CD4-positive, alpha-beta T cell (primary cell): ENCODE measurements around the gene SNCAIP. TPM values are rescaled to one million over a fixed set of nuclear protein-coding genes. Genes with fewer than 3 reads are reported as not detected.

Experiments used
- ATAC-seq: fragments of 200-7000 bp; cut with Tn5 transposase; one replicate; pipeline ENCODE4 v1.10.0; 2022; ENCODE audit warnings: mild to moderate bottlenecking; ENCODE audit not compliant: poor library complexity
- CTCF ChIA-PET: fragments of 350-600 bp; sonication (Branson Sonifier 250); formaldehyde crosslinking; loops from one replicate; lab custom pipeline; 2021; ENCODE audit warnings: antibody characterized with exemption, inconsistent platforms; lab: Charles Lee
- POLR2A ChIA-PET: fragments of 350-600 bp; sonication (Branson Sonifier 250); formaldehyde crosslinking; loops from one replicate; lab custom pipeline; 2021; ENCODE audit warnings: antibody characterized with exemption, inconsistent platforms; lab: Charles Lee
- DNase-seq, 14 experiments: peaks; one replicate each; pipeline ENCODE4 v3.0.0-alpha.2; 2013 to 2020; ENCODE audit warnings: mixed read lengths in 2 of 14
- H3K27ac ChIP-seq, 2 donors: one replicate each; pipeline versions ENCODE4 v1.5.1 to v1.7.0; 2013; ENCODE audit warnings: low read length in 2 of 2, low read depth in 1 of 2, mild to moderate bottlenecking in 1 of 2
- H3K27me3 ChIP-seq, 2 experiments: 1 replicate in 1 of 2; 2 replicates in 1 of 2; pipeline versions ENCODE4 v1.6.1 to v1.7.0; 2013; ENCODE audit warnings: low read length in 2 of 2, control low read depth in 1 of 2, mild to moderate bottlenecking in 1 of 2, moderate library complexity in 1 of 2; ENCODE audit not compliant: insufficient read depth in 2 of 2, control insufficient read depth in 1 of 2
- H3K36me3 ChIP-seq: one replicate; pipeline ENCODE4 v1.6.1; 2013; ENCODE audit warnings: low read length, control low read depth; ENCODE audit not compliant: insufficient read depth
- H3K4me1 ChIP-seq: one replicate; pipeline ENCODE4 v1.6.1; 2013; ENCODE audit warnings: low read length, control low read depth; ENCODE audit not compliant: insufficient read depth
- H3K4me3 ChIP-seq: one replicate; pipeline ENCODE4 v1.5.1; 2013; ENCODE audit warnings: mild to moderate bottlenecking, low read length, moderate library complexity
- H3K9me3 ChIP-seq, 2 experiments: 1 replicate in 1 of 2; 2 replicates in 1 of 2; pipeline versions ENCODE4 v1.6.1 to v1.7.0; 2013; ENCODE audit warnings: low read length in 2 of 2, mild to moderate bottlenecking in 2 of 2, control low read depth in 1 of 2, moderate library complexity in 1 of 2; ENCODE audit not compliant: control insufficient read depth in 1 of 2, insufficient read depth in 1 of 2
- H3K27ac Mint-ChIP-seq: one replicate; pipeline ENCODE4 v1.8.0; 2020; ENCODE audit warnings: mixed read lengths
- H3K27me3 Mint-ChIP-seq: one replicate; pipeline ENCODE4 v1.8.0; 2021; ENCODE audit warnings: mixed read lengths
- H3K36me3 Mint-ChIP-seq: one replicate; pipeline ENCODE4 v1.8.0; 2021; ENCODE audit warnings: low read depth, mixed read lengths
- H3K4me1 Mint-ChIP-seq: one replicate; pipeline ENCODE4 v1.8.0; 2021; ENCODE audit warnings: low read depth, mixed read lengths
- H3K4me3 Mint-ChIP-seq: one replicate; pipeline ENCODE4 v1.8.0; 2020; ENCODE audit warnings: mild to moderate bottlenecking, mixed read lengths
- H3K9me3 Mint-ChIP-seq: one replicate; pipeline ENCODE4 v1.8.0; 2020; ENCODE audit warnings: mixed read lengths
- CTCF ChIP-seq: fragments of 200-600 bp; IDR thresholded peaks from one replicate; pipeline ENCODE4 v1.8.0; 2022; ENCODE audit warnings: antibody characterized with exemption, mild to moderate bottlenecking
- intact Hi-C, 2 experiments: fragments of 100-400 bp; cut with DNase I in 1 of 2; cut with micrococcal nuclease in 1 of 2; formaldehyde crosslinking; loops; one replicate each; pipeline versions ENCODE4 v1.15.1 to v1.9.0; 2023 to 2025; cut with DNase I, micrococcal nuclease
- total RNA-seq, 174 experiments: library from RNA in 2 of 174; stranded (reverse) in 2 of 174; gene quantifications; one replicate each; pipeline ENCODE4 v1.2.3 and lab custom pipeline; 2021 to 2026

SNCAIP gene
- total RNA-seq, 2 experiments from 2014 or later = not detected

- no peak for TF ChIP-seq CTCF
- DNase-seq = no peak
- no peaks in the 10 kb centered on the region for H3K9me3 Mint-ChIP-seq
- Histone ChIP-seq H3K27ac (no peak overlapping the region), H3K36me3 (no peaks in the 10 kb centered on the region), H3K9me3 (no peaks in the 10 kb centered on the region), H3K4me3 (no peak overlapping the region), H3K4me1 (no peaks in the 10 kb centered on the region), H3K27me3 (no peaks in the 10 kb centered on the region)
- H3K4me3 Mint-ChIP-seq = no peak overlapping the region
- no peaks in the 10 kb centered on the region for H3K4me1 Mint-ChIP-seq
- no peak for ATAC-seq
- ChIA-PET POLR2A (no interaction called here), CTCF (no interaction called here)
- H3K36me3 Mint-ChIP-seq = no peaks in the 10 kb centered on the region
- H3K27me3 Mint-ChIP-seq = no peaks in the 10 kb centered on the region
- no peak overlapping the region for H3K27ac Mint-ChIP-seq
- intact Hi-C loops = no loop called here
Measured at GRCh38 chr5:122424132-122424531, 112.1 kb downstream of the SNCAIP start.

GRCh38 chr5:122426301-122426700 lies 114.3 kb downstream of the SNCAIP start:
- no peaks in the 10 kb centered on the region for H3K4me1 ChIP-seq
- Mint-ChIP-seq H3K27ac (no peak overlapping the region), H3K4me3 (no peak overlapping the region), H3K9me3 (no peaks in the 10 kb centered on the region), H3K36me3 (no peaks in the 10 kb centered on the region), H3K4me1 (no peaks in the 10 kb centered on the region), H3K27me3 (no peaks in the 10 kb centered on the region)
- DNase-seq (no peak), ATAC-seq (no peak)
- H3K4me3 ChIP-seq = no peak overlapping the region
- H3K27ac ChIP-seq = no peak overlapping the region
- POLR2A ChIA-PET = no interaction called here
- no peaks in the 10 kb centered on the region for H3K27me3 ChIP-seq
- H3K9me3 ChIP-seq = no peaks in the 10 kb centered on the region
- TF ChIP-seq CTCF = no peak
- CTCF ChIA-PET = no interaction called here
- intact Hi-C loops = no loop called here
- H3K36me3 ChIP-seq = no peaks in the 10 kb centered on the region

GRCh38 chr5:122427621-122428020 lies 115.6 kb downstream of the SNCAIP start:
- ATAC-seq = no peak
- intact Hi-C loops = no loop called here
- H3K27ac Mint-ChIP-seq = no peak overlapping the region
- ChIA-PET CTCF (no interaction called here), POLR2A (no interaction called here)
- Histone ChIP-seq H3K27ac (no peak overlapping the region), H3K4me1 (no peaks in the 10 kb centered on the region), H3K36me3 (no peaks in the 10 kb centered on the region), H3K9me3 (no peaks in the 10 kb centered on the region), H3K27me3 (no peaks in the 10 kb centered on the region), H3K4me3 (no peak overlapping the region)
- no peaks in the 10 kb centered on the region for H3K27me3 Mint-ChIP-seq
- DNase-seq = no peak
- no peaks in the 10 kb centered on the region for H3K36me3 Mint-ChIP-seq
- TF ChIP-seq CTCF = no peak
- no peak overlapping the region for H3K4me3 Mint-ChIP-seq
- no peaks in the 10 kb centered on the region for H3K4me1 Mint-ChIP-seq
- H3K9me3 Mint-ChIP-seq = no peaks in the 10 kb centered on the region
